ENCODE results near the gene TPCN1.

Gene TPCN1

GRCh38 chr12:113315358-113315757 is 94.1 kb downstream of the TPCN1 start:
- H3K4me1 ChIP-seq (ENCODE audit: insufficient read depth, low read length), result no peaks in the 10 kb centered on the region
- H3K4me3 ChIP-seq (ENCODE audit: low read length), result no peak overlapping the region
- no peak overlapping the region for H2AFZ ChIP-seq (ENCODE audit: low read depth, low read length)
- no peaks in the 10 kb centered on the region for H3K27me3 ChIP-seq (ENCODE audit: insufficient read depth, low read length)
- peaks cover 7% of the 10 kb centered on the region for H3K36me3 ChIP-seq (ENCODE audit: insufficient read depth, low read length)
- peaks cover 2% of the 10 kb centered on the region for H3K9me3 ChIP-seq (ENCODE audit: low read length)

DNA sequence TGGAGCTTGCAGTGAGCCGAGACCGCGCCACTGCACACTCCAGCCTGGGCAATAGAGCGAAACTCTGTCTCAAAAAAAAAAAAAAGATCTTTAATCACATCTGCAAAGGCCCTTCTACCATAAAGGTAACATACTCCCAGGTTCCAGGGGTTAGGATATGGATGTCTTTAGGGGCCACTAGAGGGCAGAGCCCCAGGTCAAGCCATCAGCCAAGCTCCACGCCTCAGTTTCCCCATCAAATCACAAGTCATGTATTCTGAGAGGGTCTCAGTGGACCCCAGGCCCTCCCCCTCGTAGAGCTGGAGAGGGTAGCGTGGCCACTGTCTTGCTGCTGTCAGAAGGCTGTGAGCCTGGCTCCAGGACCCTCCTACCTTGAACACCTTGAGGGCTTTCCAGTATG is 94.9 kb downstream of the TPCN1 start:
- Histone ChIP-seq H3K27me3 (ENCODE audit: insufficient read depth, low read length) (no peaks in the 10 kb centered on the region), H3K4me3 (ENCODE audit: low read length) (no peak overlapping the region), H3K4me1 (ENCODE audit: insufficient read depth, low read length) (no peaks in the 10 kb centered on the region), H3K36me3 (ENCODE audit: insufficient read depth, low read length) (peaks cover 7% of the 10 kb centered on the region), H3K9me3 (ENCODE audit: low read length) (peaks cover 3% of the 10 kb centered on the region), H2AFZ (ENCODE audit: low read depth, low read length) (no peak overlapping the region)

DNA sequence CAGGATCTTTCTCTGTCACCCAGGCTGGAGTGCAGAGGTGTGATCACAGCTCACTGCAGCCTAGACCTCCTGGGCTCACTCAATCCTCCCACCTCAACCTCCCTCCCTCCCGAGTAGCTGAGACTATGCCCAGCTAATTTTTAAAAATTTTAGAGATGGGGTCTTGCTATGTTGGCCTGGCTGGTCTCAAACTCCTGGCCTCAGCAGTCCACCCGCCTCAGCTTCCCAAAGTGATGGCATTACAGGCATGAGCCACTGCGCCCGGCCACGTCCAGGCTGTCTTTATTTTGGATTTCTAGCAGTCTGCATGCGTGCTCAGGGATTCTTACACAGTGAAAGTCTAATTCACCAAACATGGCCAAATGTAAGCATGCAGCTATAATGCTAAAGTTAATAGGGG is 95.9 kb downstream of the TPCN1 start:
- H3K4me3 ChIP-seq (ENCODE audit: low read length), result no peak overlapping the region
- no peaks in the 10 kb centered on the region for H3K27me3 ChIP-seq (ENCODE audit: insufficient read depth, low read length)
- H3K9me3 ChIP-seq (ENCODE audit: low read length), result peaks cover 4% of the 10 kb centered on the region
- no peaks in the 10 kb centered on the region for H3K4me1 ChIP-seq (ENCODE audit: insufficient read depth, low read length)
- no peak overlapping the region for H2AFZ ChIP-seq (ENCODE audit: low read depth, low read length)
- peaks cover 7% of the 10 kb centered on the region for H3K36me3 ChIP-seq (ENCODE audit: insufficient read depth, low read length)

GRCh38 chr12:113318046-113318656 is 96.9 kb downstream of the TPCN1 start:
- H2AFZ ChIP-seq (ENCODE audit: low read depth, low read length), result no peak overlapping the region
- peaks cover 7% of the 10 kb centered on the region for H3K36me3 ChIP-seq (ENCODE audit: insufficient read depth, low read length)
- no peak overlapping the region for H3K4me3 ChIP-seq (ENCODE audit: low read length)
- H3K9me3 ChIP-seq (ENCODE audit: low read length), result peaks cover 4% of the 10 kb centered on the region
- no peaks in the 10 kb centered on the region for H3K27me3 ChIP-seq (ENCODE audit: insufficient read depth, low read length)
- H3K4me1 ChIP-seq (ENCODE audit: insufficient read depth, low read length), result no peaks in the 10 kb centered on the region

- H3K4me3 ChIP-seq (ENCODE audit: low read length), result no peak overlapping the region
- no peaks in the 10 kb centered on the region for H3K4me1 ChIP-seq (ENCODE audit: insufficient read depth, low read length)
- no peak overlapping the region for H2AFZ ChIP-seq (ENCODE audit: low read depth, low read length)
- H3K9me3 ChIP-seq (ENCODE audit: low read length), result peaks cover 4% of the 10 kb centered on the region
- peaks cover 7% of the 10 kb centered on the region for H3K36me3 ChIP-seq (ENCODE audit: insufficient read depth, low read length)
- no peaks in the 10 kb centered on the region for H3K27me3 ChIP-seq (ENCODE audit: insufficient read depth, low read length)
These were observed 97.8 kb downstream of the TPCN1 start for GRCh38 chr12:113318900-113319628.

GRCh38 chr12:113320401-113320800 is 99.1 kb downstream of the TPCN1 start:
- Histone ChIP-seq H3K27me3 (ENCODE audit: insufficient read depth, low read length) (no peaks in the 10 kb centered on the region), H3K36me3 (ENCODE audit: insufficient read depth, low read length) (peaks cover 4% of the 10 kb centered on the region), H2AFZ (ENCODE audit: low read depth, low read length) (no peak overlapping the region), H3K9me3 (ENCODE audit: low read length) (peaks cover 4% of the 10 kb centered on the region), H3K4me3 (ENCODE audit: low read length) (no peak overlapping the region), H3K4me1 (ENCODE audit: insufficient read depth, low read length) (no peaks in the 10 kb centered on the region)

- H3K36me3 ChIP-seq (ENCODE audit: insufficient read depth, low read length), result peaks cover 3% of the 10 kb centered on the region
- H2AFZ ChIP-seq (ENCODE audit: low read depth, low read length), result no peak overlapping the region
- H3K4me3 ChIP-seq (ENCODE audit: low read length), result no peak overlapping the region
- no peaks in the 10 kb centered on the region for H3K27me3 ChIP-seq (ENCODE audit: insufficient read depth, low read length)
- no peaks in the 10 kb centered on the region for H3K4me1 ChIP-seq (ENCODE audit: insufficient read depth, low read length)
- H3K9me3 ChIP-seq (ENCODE audit: low read length), result peaks cover 4% of the 10 kb centered on the region
These were observed 101.1 kb downstream of the TPCN1 start for GRCh38 chr12:113322343-113322742.

DNA sequence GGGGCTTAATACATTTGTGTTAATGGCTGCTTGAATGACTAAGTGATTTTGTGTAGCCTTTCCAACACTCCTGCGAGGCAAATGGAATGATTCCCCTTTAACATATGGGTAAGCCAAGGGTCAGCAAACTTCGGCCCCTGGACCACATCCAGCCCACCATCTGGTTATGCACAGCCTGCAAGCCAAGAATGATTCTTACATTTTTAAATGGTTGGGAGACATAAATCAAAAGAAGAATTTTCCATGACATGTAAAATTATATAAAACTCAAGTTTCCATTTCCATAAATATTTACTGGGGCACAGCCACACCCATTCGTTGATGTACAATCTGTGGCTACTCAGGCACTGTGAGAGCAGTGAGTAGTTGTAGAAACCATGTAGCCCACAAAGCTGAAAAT is 104.7 kb downstream of the TPCN1 start:
- Histone ChIP-seq H3K4me1 (ENCODE audit: insufficient read depth, low read length) (no peaks in the 10 kb centered on the region), H3K27me3 (ENCODE audit: insufficient read depth, low read length) (no peaks in the 10 kb centered on the region), H3K4me3 (ENCODE audit: low read length) (no peak overlapping the region), H3K36me3 (ENCODE audit: insufficient read depth, low read length) (no peaks in the 10 kb centered on the region), H2AFZ (ENCODE audit: low read depth, low read length) (no peak overlapping the region), H3K9me3 (ENCODE audit: low read length) (peaks cover 4% of the 10 kb centered on the region)

DNA sequence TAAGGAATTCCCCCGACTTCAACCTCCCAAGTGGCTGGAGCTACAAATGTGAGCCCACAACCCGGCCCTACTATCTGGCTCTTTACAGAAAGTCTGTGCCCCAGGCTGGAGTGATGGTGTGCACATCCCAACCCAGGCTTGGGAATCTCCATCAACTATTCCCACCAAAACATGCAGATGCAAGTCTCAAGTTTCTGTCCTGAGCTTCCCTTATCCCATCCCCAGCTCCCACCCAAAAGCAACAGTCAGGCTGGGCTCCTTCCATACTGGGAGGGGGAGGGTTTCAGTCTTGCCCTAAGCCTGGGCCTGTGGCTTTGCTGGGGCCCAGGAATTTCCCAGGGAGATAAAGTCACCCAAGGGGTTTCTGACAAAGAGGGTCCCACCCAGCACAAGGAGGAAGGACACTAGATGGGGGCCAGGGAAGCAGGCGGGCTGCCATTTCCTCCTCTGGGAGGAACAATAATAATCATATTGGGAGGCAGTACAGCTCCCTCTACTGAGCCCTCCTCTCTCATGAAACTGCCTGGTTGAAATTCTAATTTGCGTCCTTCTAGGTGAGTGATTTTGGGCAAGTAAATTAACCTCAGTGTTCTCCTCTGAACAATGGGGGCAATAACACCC is 105.6 kb downstream of the TPCN1 start:
- Histone ChIP-seq H3K4me1 (ENCODE audit: insufficient read depth, low read length) (no peaks in the 10 kb centered on the region), H3K4me3 (ENCODE audit: low read length) (no peak overlapping the region), H3K36me3 (ENCODE audit: insufficient read depth, low read length) (no peaks in the 10 kb centered on the region), H3K27me3 (ENCODE audit: insufficient read depth, low read length) (no peaks in the 10 kb centered on the region), H2AFZ (ENCODE audit: low read depth, low read length) (no peak overlapping the region), H3K9me3 (ENCODE audit: low read length) (no peaks in the 10 kb centered on the region)

GRCh38 chr12:113328368-113328889 is 107.2 kb downstream of the TPCN1 start:
- no peaks in the 10 kb centered on the region for H3K27me3 ChIP-seq (ENCODE audit: insufficient read depth, low read length)
- H3K4me3 ChIP-seq (ENCODE audit: low read length), result no peak overlapping the region
- H3K4me1 ChIP-seq (ENCODE audit: insufficient read depth, low read length), result no peaks in the 10 kb centered on the region
- H2AFZ ChIP-seq (ENCODE audit: low read depth, low read length), result no peak overlapping the region
- H3K36me3 ChIP-seq (ENCODE audit: insufficient read depth, low read length), result no peaks in the 10 kb centered on the region
- H3K9me3 ChIP-seq (ENCODE audit: low read length), result no peaks in the 10 kb centered on the region

DNA sequence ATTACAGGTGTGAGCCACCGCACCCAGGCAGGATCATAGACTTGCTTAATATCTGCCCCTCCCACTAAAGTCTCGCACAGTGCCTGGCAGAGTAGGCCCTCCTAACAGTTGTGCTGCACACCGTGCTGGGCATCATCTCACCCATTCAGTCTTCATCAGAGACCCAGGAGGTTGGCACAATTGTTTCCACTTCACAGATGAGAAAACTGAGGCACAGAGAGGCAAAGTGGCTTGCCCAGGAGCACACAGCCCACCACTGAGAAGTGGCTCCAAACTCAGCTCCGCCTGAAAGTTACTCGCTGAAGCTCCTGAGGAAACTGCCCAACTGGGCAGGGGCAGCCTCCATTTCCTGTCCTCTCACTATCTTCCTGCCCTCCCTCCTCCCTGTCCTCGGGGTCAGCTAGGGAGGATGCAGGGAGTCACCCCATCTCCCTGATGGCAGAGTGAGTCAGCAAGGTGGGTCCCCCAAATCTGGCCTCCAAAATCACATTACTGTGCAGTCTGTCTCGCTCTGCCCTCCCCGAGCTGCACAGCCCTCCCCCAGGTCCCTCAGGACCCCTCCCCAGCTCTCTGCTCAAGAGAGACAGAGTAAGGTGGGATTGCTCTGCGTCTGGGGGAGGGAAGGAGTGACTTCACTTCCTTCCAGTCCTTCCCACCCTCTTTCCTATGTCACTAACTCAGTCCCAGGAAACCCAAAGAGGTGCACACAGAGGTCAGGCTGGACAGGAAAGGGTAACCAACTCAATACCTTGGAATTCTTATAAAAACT is 107.9 kb downstream of the TPCN1 start:
- Histone ChIP-seq H3K27me3 (ENCODE audit: insufficient read depth, low read length) (no peaks in the 10 kb centered on the region), H3K4me3 (ENCODE audit: low read length) (no peak overlapping the region), H2AFZ (ENCODE audit: low read depth, low read length) (no peak overlapping the region), H3K36me3 (ENCODE audit: insufficient read depth, low read length) (no peaks in the 10 kb centered on the region), H3K9me3 (ENCODE audit: low read length) (no peaks in the 10 kb centered on the region), H3K4me1 (ENCODE audit: insufficient read depth, low read length) (no peaks in the 10 kb centered on the region)

DNA sequence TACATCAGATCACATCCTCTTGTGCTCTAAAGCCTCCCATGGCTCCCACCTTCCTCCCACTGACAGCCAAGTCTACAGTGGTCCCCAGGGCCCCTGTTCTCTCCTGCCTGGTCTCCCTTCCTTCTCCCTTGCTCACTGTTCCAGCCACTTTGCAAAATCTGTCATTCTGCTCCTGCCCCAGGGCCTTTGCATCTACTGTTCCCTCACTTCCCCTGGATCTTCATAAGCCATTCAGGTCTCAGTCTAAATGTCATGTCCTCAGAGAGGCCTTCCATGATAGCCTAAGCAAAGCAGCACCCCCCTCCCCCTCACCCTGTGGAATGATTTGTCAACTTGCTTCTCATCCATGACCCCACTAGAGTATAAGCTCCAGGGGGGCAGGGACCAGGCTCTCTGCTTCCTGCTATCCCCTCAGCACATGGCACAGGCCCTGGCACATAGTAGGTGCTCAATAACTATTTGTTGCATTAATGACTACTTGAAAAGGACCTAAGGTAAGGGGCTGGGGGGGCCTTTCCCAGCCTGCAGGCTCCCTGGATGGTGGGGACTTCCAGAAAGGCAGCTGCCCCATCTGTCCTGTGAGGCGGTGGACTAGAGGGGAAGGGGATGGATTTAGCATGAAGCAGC is 108.6 kb downstream of the TPCN1 start:
- Histone ChIP-seq H3K9me3 (ENCODE audit: low read length) (no peaks in the 10 kb centered on the region), H3K4me1 (ENCODE audit: insufficient read depth, low read length) (no peaks in the 10 kb centered on the region), H3K27me3 (ENCODE audit: insufficient read depth, low read length) (no peaks in the 10 kb centered on the region), H3K4me3 (ENCODE audit: low read length) (no peak overlapping the region), H2AFZ (ENCODE audit: low read depth, low read length) (no peak overlapping the region), H3K36me3 (ENCODE audit: insufficient read depth, low read length) (no peaks in the 10 kb centered on the region)
